H1 (cell line): Measurements from ENCODE around the gene GRB7.

Experiments used
- CEBPB ChIP-seq: IDR thresholded peaks from 2 replicates; pipeline ENCODE4 v1.6.1; 2012; ENCODE audit warnings: low read depth, low read length
- CHD2 ChIP-seq: IDR thresholded peaks from 2 replicates; pipeline ENCODE4 v1.6.1; 2012; ENCODE audit warnings: low read length, improper control_type of control experiment
- CREB1 ChIP-seq: IDR thresholded peaks from 2 replicates; pipeline ENCODE4 v1.6.1; 2012; ENCODE audit warnings: inconsistent platforms
- CTCF ChIP-seq, 3 experiments: IDR thresholded peaks; 1 replicate in 2 of 3; 2 replicates in 1 of 3; pipeline versions ENCODE4 v1.5.1 to v1.6.1; 2011; ENCODE audit warnings: low read length in 3 of 3, mild to moderate bottlenecking in 3 of 3, inconsistent platforms in 2 of 3, low read depth in 1 of 3, moderate library complexity in 1 of 3; ENCODE audit not compliant: insufficient read depth in 1 of 3; ENCODE audit errors: control extremely low read depth in 1 of 3
- EGR1 ChIP-seq: IDR thresholded peaks from 2 replicates; pipeline ENCODE4 v1.6.1; 2011; ENCODE audit warnings: low read depth, low read length, borderline replicate concordance
- NRF1 ChIP-seq: IDR thresholded peaks from 2 replicates; pipeline ENCODE4 v1.6.1; 2011; ENCODE audit warnings: mild to moderate bottlenecking, low read depth, low read length, improper control_type of control experiment
- POLR2A ChIP-seq, 2 experiments: IDR thresholded peaks; 1 replicate in 1 of 2; 2 replicates in 1 of 2; pipeline ENCODE4 v1.6.1; 2011; ENCODE audit warnings: low read depth in 2 of 2, low read length in 2 of 2, mild to moderate bottlenecking in 2 of 2; ENCODE audit errors: control extremely low read depth in 1 of 2
- POLR2AphosphoS5 ChIP-seq: IDR thresholded peaks from 2 replicates; pipeline ENCODE4 v1.6.1; 2011; ENCODE audit warnings: low read depth, low read length
- RFX5 ChIP-seq: IDR thresholded peaks from 2 replicates; pipeline ENCODE4 v1.6.1; 2011; ENCODE audit warnings: low read depth, low read length, improper control_type of control experiment, borderline replicate concordance
- SIN3A ChIP-seq, 2 experiments: IDR thresholded peaks in 1 of 2; conservative IDR thresholded peaks in 1 of 2; 2 replicates each; pipeline ENCODE4 v1.6.1; 2011 to 2012; ENCODE audit warnings: low read length in 2 of 2, improper control_type of control experiment in 1 of 2, low read depth in 1 of 2, mild to moderate bottlenecking in 1 of 2
- SP1 ChIP-seq: IDR thresholded peaks from 2 replicates; pipeline ENCODE4 v1.6.1; 2011; ENCODE audit warnings: low read depth, low read length

GRCh38 chr17:39757931-39758873 is 20.5 kb downstream of the GRB7 start:
- no peak for TF ChIP-seq POLR2AphosphoS5
- TF ChIP-seq CTCF (IDR thresholded peaks at IDR 0.05; ENCODE audit: control extremely low read depth in 1 of 3, insufficient read depth in 1 of 3, low read depth in 1 of 3, low read length in 3 of 3), result no peak
- no peak for TF ChIP-seq POLR2A (IDR thresholded peaks at IDR 0.05; ENCODE audit: control extremely low read depth in 1 of 2, low read depth in 2 of 2, low read length in 2 of 2)
- TF ChIP-seq SP1, result no peak
- no peak for TF ChIP-seq RFX5
- no peak for TF ChIP-seq CEBPB
- TF ChIP-seq NRF1, result no peak
- TF ChIP-seq CHD2, result no peak
- no peak for TF ChIP-seq SIN3A (conservative IDR thresholded peaks at IDR 0.05 in 1 of 2, IDR thresholded peaks at IDR 0.05 in 1 of 2; ENCODE audit: low read depth in 1 of 2, low read length in 2 of 2)
- TF ChIP-seq EGR1, result no peak
- no peak for TF ChIP-seq CREB1
